ENCODE results near the gene GNAI1.

DNA sequence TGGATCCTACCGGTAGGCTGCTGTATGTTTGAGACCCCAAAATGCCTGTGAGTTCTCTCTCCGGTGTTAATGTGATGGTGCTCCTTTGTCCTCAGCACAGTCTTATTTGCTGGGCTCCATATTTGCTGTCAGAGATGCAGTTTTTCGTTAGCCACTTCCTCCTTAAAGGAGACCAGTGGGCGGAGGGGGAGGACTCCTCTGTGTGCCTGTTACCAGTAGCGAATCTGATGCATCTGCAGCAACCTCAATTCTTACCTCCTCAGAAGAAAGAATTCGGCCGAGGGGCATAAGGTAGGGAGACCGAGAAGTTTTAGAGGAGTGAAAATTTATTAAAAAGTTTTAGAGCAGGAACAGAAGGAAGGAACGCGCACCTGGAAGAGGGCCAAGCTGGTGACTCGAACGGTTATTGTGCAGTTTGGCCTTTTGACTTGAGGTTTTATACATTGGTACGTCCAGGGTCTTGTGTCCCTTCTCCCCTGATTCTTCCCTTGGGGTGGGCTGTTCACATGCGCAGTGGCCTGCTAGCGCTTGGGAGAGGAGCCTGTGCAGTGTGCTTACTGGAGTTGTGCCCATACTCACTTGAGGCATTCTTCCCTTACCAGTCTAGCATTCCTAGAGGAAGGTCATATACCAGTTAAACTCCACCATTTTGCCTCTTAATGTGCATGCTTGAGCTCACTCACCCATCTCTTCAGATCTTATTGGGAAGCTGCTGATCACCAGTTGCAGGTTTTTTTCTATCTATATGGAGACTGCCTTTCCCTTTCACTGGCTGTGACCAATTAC lies 49.5 kb downstream of the GNAI1 start:
- TF ChIP-seq, protein P1, sequence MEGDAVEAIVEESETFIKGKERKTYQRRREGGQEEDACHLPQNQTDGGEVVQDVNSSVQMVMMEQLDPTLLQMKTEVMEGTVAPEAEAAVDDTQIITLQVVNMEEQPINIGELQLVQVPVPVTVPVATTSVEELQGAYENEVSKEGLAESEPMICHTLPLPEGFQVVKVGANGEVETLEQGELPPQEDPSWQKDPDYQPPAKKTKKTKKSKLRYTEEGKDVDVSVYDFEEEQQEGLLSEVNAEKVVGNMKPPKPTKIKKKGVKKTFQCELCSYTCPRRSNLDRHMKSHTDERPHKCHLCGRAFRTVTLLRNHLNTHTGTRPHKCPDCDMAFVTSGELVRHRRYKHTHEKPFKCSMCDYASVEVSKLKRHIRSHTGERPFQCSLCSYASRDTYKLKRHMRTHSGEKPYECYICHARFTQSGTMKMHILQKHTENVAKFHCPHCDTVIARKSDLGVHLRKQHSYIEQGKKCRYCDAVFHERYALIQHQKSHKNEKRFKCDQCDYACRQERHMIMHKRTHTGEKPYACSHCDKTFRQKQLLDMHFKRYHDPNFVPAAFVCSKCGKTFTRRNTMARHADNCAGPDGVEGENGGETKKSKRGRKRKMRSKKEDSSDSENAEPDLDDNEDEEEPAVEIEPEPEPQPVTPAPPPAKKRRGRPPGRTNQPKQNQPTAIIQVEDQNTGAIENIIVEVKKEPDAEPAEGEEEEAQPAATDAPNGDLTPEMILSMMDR (IDR thresholded peaks at IDR 0.05; ENCODE audit: low read depth, low read length, missing input control), result no peak
- TF ChIP-seq FOXA1 (IDR thresholded peaks at IDR 0.05), result no peak
- TF ChIP-seq MAX (IDR thresholded peaks at IDR 0.05), result no peak
- no peak for TF ChIP-seq JUND (IDR thresholded peaks at IDR 0.05)
- TF ChIP-seq, protein P2, sequence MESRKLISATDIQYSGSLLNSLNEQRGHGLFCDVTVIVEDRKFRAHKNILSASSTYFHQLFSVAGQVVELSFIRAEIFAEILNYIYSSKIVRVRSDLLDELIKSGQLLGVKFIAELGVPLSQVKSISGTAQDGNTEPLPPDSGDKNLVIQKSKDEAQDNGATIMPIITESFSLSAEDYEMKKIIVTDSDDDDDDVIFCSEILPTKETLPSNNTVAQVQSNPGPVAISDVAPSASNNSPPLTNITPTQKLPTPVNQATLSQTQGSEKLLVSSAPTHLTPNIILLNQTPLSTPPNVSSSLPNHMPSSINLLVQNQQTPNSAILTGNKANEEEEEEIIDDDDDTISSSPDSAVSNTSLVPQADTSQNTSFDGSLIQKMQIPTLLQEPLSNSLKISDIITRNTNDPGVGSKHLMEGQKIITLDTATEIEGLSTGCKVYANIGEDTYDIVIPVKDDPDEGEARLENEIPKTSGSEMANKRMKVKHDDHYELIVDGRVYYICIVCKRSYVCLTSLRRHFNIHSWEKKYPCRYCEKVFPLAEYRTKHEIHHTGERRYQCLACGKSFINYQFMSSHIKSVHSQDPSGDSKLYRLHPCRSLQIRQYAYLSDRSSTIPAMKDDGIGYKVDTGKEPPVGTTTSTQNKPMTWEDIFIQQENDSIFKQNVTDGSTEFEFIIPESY (IDR thresholded peaks at IDR 0.05), result no peak
- TF ChIP-seq, protein P3, sequence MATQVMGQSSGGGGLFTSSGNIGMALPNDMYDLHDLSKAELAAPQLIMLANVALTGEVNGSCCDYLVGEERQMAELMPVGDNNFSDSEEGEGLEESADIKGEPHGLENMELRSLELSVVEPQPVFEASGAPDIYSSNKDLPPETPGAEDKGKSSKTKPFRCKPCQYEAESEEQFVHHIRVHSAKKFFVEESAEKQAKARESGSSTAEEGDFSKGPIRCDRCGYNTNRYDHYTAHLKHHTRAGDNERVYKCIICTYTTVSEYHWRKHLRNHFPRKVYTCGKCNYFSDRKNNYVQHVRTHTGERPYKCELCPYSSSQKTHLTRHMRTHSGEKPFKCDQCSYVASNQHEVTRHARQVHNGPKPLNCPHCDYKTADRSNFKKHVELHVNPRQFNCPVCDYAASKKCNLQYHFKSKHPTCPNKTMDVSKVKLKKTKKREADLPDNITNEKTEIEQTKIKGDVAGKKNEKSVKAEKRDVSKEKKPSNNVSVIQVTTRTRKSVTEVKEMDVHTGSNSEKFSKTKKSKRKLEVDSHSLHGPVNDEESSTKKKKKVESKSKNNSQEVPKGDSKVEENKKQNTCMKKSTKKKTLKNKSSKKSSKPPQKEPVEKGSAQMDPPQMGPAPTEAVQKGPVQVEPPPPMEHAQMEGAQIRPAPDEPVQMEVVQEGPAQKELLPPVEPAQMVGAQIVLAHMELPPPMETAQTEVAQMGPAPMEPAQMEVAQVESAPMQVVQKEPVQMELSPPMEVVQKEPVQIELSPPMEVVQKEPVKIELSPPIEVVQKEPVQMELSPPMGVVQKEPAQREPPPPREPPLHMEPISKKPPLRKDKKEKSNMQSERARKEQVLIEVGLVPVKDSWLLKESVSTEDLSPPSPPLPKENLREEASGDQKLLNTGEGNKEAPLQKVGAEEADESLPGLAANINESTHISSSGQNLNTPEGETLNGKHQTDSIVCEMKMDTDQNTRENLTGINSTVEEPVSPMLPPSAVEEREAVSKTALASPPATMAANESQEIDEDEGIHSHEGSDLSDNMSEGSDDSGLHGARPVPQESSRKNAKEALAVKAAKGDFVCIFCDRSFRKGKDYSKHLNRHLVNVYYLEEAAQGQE (IDR thresholded peaks at IDR 0.05), result no peak
- TF ChIP-seq RXRA (IDR thresholded peaks at IDR 0.05), result no peak
- no peak for TF ChIP-seq SP1 (IDR thresholded peaks at IDR 0.05)
- no peak for TF ChIP-seq GABPA (IDR thresholded peaks at IDR 0.05 in 1 of 2, conservative IDR thresholded peaks at IDR 0.05 in 1 of 2)
- no peak for TF ChIP-seq RAD21 (IDR thresholded peaks at IDR 0.05)
- no peak for TF ChIP-seq HNF4G (IDR thresholded peaks at IDR 0.05)
- TF ChIP-seq ATF3 (IDR thresholded peaks at IDR 0.05), result no peak
- no peak for TF ChIP-seq TAF1 (conservative IDR thresholded peaks at IDR 0.05)
